ENCODE measurements around the gene TALDO1.

DNA sequence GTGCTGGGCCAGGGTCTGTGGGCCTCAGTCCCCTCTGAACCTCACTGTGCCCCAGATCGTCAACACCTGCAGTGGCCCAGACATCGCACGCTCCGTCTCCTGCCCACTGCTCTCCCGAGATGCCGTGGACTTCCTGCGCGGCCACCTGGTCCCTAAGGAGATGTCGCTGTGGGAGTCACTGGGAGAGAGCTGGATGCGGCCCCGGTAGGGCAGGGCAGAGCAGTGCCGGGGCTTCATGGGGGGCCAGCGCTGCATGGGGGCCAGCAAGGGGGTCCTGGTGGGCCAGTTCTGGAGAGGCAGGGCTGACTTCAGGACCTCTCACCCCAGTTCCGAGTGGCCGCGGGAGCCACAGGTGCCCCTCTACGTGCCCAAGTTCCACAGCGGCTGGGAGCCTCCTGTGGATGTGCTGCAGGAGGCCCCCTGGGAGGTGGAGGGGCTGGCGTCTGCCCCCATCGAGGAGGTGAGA, 24.9 kb upstream of the TALDO1 start:
- TF ChIP-seq GATA2 (IDR thresholded peaks at IDR 0.05; ENCODE audit: low read depth, low read length) (no peak), GATA3 (IDR thresholded peaks at IDR 0.05; ENCODE audit: low read depth, low read length) (no peak)
